Ishikawa (cell line): ENCODE measurements around the gene PPP1R18.

Experiments used
- CREB1 ChIP-seq: IDR thresholded peaks from 2 replicates; pipeline ENCODE4 v1.6.1; 2012; ENCODE audit warnings: low read depth
- EGR1 ChIP-seq: IDR thresholded peaks from 2 replicates; pipeline ENCODE4 v1.6.1; 2012
- EP300 ChIP-seq: IDR thresholded peaks from 2 replicates; pipeline ENCODE4 v1.6.1; 2012; ENCODE audit warnings: borderline replicate concordance
- MAX ChIP-seq: IDR thresholded peaks from 2 replicates; pipeline ENCODE4 v1.6.1; 2012
- RAD21 ChIP-seq: IDR thresholded peaks from 2 replicates; pipeline ENCODE4 v1.6.1; 2012; ENCODE audit warnings: low read depth
- REST ChIP-seq: IDR thresholded peaks from 2 replicates; pipeline ENCODE4 v1.6.1; 2012; ENCODE audit warnings: low read depth, mild to moderate bottlenecking
- TAF1 ChIP-seq: IDR thresholded peaks from 2 replicates; pipeline ENCODE4 v1.6.1; 2012; ENCODE audit warnings: low read depth, mild to moderate bottlenecking
- ZBTB7A ChIP-seq: IDR thresholded peaks from 2 replicates; pipeline ENCODE4 v1.6.1; 2012; ENCODE audit warnings: low read depth

DNA sequence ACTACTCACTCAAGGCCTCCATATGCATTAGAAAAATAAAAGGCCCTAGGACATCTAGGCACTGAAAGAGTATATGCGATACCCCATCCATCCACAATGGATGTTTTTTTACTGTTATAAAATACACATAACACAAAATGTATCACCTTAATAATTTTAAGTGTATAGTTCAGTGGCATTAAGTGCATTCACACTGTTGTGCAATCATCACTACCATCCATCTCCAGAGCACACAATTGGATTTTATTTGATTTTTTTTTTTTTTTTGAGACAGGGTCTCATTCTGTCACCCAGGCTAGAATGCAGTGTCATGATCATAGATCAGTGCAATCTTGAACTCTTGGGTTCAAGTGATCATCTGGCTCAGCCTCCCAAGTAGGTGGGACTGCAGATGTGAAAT lies 27.8 kb upstream of the PPP1R18 start:
- TF ChIP-seq TAF1 (no peak), EGR1 (no peak), ZBTB7A (no peak), EP300 (no peak), REST (no peak), CREB1 (no peak), RAD21 (no peak), MAX (no peak)
